Bronchial epithelial cell (primary cell): ENCODE data around the gene ST7L. TPM values are rescaled to one million over a fixed set of nuclear protein-coding genes. Genes with fewer than 3 reads are reported as not detected.
"Not testable (repeated sequence)": the region's sequence is repeated elsewhere in the genome, so short reads cannot be mapped to it uniquely, and the experiment has no call there.

Experiments used
- DNase-seq: peaks from one replicate; pipeline ENCODE4 v3.0.0-alpha.2; 2010; ENCODE audit warnings: low read depth
- FAIRE-seq: peaks from 2 replicates; lab custom pipeline; 2011; peaks lifted over from hg19 to GRCh38; lab: Jason Lieb, UNC
- H3K27me3 ChIP-seq: 2 replicates; pipeline ENCODE4 v1.5.1; 2011; ENCODE audit warnings: low read length; ENCODE audit not compliant: control insufficient read depth, insufficient read depth
- H3K36me3 ChIP-seq: 2 replicates; pipeline ENCODE4 v1.5.1; 2011; ENCODE audit warnings: low read length; ENCODE audit not compliant: control insufficient read depth, insufficient read depth
- H3K4me3 ChIP-seq: 2 replicates; pipeline ENCODE4 v1.5.1; 2011; ENCODE audit warnings: mild to moderate bottlenecking, low read depth, low read length, control low read depth
- total RNA-seq: library from RNA; depleted of rRNA; stranded (reverse); fragments of >200 nt; gene quantifications from 2 replicates; pipeline ENCODE4 v1.2.1, GENCODE V29; 2014
- TF ChIP-seq, protein P1 (sequence below): IDR thresholded peaks from 2 replicates; pipeline ENCODE4 v1.5.1; 2011; ENCODE audit warnings: mild to moderate bottlenecking, moderate library complexity, low read length, control low read depth, inconsistent platforms; ENCODE audit not compliant: insufficient read depth, severe bottlenecking

The ST7L gene
- total RNA-seq, 1 donor from 2014 or later, result 10.8 TPM

DNA sequence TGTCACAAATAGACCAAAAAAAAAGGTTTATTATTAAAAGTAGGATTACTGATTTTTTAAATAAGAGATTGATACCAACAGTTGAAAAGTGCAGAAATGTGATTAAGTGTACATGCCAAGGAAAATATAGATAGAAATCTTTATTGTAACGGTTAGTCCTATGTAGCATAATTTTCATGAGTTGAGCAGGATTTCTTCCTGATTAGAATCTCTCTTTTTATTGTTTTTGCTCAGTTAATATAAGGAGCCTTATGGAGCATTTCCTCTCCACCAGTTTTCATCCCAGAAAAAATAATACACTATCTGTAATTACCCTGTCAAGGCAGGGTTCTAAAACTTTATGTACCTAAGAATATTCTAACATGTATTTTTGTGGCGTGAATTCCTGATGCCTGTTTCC lies 24.1 kb upstream of the ST7L start:
- Histone ChIP-seq H3K4me3 (no peak overlapping the region), H3K27me3 (no peaks in the 10 kb centered on the region), H3K36me3 (peaks cover 1% of the 10 kb centered on the region)
- FAIRE-seq (no peak), DNase-seq (no peak)
- TF ChIP-seq, protein P1, sequence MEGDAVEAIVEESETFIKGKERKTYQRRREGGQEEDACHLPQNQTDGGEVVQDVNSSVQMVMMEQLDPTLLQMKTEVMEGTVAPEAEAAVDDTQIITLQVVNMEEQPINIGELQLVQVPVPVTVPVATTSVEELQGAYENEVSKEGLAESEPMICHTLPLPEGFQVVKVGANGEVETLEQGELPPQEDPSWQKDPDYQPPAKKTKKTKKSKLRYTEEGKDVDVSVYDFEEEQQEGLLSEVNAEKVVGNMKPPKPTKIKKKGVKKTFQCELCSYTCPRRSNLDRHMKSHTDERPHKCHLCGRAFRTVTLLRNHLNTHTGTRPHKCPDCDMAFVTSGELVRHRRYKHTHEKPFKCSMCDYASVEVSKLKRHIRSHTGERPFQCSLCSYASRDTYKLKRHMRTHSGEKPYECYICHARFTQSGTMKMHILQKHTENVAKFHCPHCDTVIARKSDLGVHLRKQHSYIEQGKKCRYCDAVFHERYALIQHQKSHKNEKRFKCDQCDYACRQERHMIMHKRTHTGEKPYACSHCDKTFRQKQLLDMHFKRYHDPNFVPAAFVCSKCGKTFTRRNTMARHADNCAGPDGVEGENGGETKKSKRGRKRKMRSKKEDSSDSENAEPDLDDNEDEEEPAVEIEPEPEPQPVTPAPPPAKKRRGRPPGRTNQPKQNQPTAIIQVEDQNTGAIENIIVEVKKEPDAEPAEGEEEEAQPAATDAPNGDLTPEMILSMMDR, result no peak

DNA sequence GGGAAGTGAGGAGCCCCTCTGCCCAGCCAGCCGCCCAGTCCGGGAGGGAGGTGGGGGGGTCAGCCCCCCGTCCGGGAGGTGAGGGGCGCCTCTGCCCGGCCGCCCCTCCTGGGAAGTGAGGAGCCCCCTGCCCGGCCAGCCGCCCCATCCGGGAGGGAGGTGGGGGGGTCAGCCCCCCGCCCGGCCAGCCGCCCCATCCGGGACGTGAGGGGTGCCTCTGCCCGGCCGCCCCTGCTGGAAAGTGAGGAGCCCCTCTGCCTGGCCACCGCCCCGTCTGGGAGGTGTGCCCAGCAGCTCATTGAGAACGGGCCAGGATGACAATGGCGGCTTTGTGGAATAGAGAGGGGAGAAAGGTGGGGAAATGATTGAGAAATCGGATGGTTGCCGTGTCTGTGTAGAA lies 21.5 kb upstream of the ST7L start:
- not testable (repeated sequence) for FAIRE-seq, H3K27me3 ChIP-seq, DNase-seq, H3K36me3 ChIP-seq, H3K4me3 ChIP-seq

DNA sequence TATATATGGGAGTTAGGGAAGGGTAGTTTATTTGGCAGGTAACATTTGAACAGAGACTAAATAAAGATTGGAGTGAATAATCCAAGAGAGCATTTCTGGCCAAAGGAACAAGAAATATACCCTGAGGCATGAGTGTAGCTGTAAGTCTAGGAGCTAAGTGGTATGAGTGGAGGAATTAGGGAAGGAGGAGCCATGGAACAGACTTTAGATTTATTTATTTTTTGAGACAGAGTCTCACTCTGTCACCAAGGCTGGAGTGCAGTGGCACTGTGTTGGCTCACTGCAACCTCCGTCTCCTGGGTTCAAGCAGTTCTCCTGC lies 19.1 kb upstream of the ST7L start:
- H3K4me3 ChIP-seq, result no peak overlapping the region
- FAIRE-seq (no peak), DNase-seq (peak; percentile 50)
- no peaks in the 10 kb centered on the region for H3K27me3 ChIP-seq
- H3K36me3 ChIP-seq, result no peaks in the 10 kb centered on the region
- TF ChIP-seq, protein P1, result no peak

DNA sequence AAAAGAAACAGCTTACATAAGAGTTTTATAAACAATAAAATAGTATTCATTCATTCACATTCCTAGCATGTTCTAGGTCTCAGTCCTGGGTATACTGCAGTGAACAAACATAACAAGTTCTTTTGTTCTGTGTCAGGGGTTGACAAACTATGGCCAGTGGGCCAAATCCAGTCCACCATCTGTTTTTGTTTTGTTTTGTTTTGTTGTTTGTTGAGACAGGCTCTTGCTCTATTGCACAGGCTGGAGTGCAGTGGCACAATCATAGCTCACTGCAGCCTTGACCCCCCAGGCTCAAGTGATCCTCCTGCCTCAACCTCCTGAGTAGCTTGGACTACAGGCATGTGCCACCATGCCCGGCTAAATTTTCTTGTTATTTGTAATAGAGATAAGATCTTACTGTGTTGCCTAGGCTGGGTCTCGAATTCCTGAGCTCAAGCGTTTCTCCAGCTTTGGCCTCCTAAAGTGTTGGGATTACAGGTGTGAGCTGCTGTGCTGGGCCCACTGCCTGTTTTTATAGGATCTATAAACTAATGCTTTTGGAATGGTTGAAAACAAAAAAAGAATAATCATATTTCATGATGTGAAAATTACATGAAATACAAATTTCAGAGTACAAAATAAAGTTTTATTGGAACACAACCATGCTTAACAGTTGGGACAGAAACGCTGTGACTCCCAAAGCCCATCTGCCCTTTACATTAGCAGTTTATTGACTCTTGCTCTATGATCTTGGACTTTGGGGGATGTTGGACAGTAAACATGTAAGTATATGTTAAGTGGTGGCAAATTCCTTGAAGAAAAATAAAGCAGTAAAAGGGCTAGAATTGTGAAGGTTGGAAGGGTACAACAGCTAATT lies 18.5 kb upstream of the ST7L start:
- TF ChIP-seq, protein P1, result no peak
- no peak for FAIRE-seq
- Histone ChIP-seq H3K36me3 (no peaks in the 10 kb centered on the region), H3K27me3 (no peaks in the 10 kb centered on the region), H3K4me3 (no peak overlapping the region)
- peak; percentile 60 for DNase-seq

DNA sequence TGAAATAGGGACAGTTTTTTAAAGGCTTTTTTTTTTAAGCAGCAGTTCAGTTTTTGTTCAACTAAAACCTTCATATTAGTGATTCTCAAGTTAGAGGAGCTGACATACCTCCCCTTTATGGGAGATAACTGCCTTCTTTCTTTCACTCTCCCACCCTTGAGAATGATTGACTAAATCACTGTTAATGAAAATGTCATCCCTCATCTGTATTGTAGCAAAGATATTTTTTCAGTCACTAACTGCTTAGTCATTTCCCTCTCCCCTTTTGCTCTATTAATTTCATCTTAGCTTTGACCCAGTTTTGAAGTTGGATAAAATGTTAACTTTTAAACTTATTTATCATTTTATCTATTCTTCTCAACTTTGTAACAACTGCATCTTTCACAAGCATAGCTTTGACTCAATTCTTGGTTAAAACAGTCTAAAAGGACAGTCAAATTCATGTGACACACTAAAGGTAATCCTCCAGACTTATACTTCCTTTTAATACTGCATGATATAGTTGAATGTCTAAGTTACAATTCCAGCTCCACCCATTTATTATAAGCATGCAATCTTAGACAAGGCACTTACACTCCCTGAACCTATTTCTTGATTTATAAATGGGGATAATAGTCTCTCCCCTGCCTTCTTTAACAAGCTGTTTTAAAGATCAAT lies 17.8 kb upstream of the ST7L start:
- DNase-seq (no peak), FAIRE-seq (no peak)
- no peaks in the 10 kb centered on the region for H3K27me3 ChIP-seq
- TF ChIP-seq, protein P1, result no peak
- no peak overlapping the region for H3K4me3 ChIP-seq
- no peaks in the 10 kb centered on the region for H3K36me3 ChIP-seq

DNA sequence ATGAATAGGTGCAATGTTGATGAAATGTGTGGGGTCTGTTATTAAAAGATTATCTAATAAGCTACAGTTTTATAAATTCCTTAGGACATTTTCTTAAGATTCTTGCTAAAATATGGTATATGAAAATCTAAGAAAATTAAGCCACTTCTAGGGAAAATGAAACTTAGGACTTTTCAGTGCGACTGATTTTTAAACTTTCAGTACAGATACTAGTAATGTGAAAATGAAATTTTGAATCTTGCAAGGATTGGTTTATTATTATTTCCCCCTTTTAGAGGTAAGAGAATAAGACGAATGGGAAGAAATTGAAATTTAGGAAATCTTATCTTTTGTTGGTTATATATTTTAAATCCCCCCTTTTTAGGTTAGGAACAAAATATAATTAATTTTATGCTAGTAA lies 17.1 kb upstream of the ST7L start:
- H3K36me3 ChIP-seq, result no peaks in the 10 kb centered on the region
- TF ChIP-seq, protein P1, result no peak
- no peaks in the 10 kb centered on the region for H3K27me3 ChIP-seq
- FAIRE-seq (no peak), DNase-seq (no peak)
- no peak overlapping the region for H3K4me3 ChIP-seq
